ENCODE results near the gene C9orf152. TPM values are rescaled to one million over a fixed set of nuclear protein-coding genes. Genes with fewer than 3 reads are reported as not detected.

The C9orf152 gene
- total and polyA plus RNA-seq, 2 experiments from 2014 or later, result not detected

GRCh38 chr9:110244616-110245015 is 36.7 kb upstream of the C9orf152 start (continued):
- TF ChIP-seq CTCF (conservative IDR thresholded peaks at IDR 0.05; ENCODE audit: low read depth in 2 of 2), result no peak
- no peak for TF ChIP-seq NANOG (IDR thresholded peaks at IDR 0.05; ENCODE audit: borderline replicate concordance)
- TF ChIP-seq JUNB (IDR thresholded peaks at IDR 0.05; ENCODE audit: unreplicated experiment), result no peak
- no peak for TF ChIP-seq STAT1 (IDR thresholded peaks at IDR 0.05; ENCODE audit: unreplicated experiment)
- TF ChIP-seq, protein P1, sequence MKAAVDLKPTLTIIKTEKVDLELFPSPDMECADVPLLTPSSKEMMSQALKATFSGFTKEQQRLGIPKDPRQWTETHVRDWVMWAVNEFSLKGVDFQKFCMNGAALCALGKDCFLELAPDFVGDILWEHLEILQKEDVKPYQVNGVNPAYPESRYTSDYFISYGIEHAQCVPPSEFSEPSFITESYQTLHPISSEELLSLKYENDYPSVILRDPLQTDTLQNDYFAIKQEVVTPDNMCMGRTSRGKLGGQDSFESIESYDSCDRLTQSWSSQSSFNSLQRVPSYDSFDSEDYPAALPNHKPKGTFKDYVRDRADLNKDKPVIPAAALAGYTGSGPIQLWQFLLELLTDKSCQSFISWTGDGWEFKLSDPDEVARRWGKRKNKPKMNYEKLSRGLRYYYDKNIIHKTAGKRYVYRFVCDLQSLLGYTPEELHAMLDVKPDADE (IDR thresholded peaks at IDR 0.05), result no peak
- TF ChIP-seq ZNF331 (CRISPR knock-in tag; IDR thresholded peaks at IDR 0.05; ENCODE audit: low read depth), result no peak

- Mint-ChIP-seq H3K4me3 (no peak overlapping the region), H3K4me1 (peaks cover 3% of the 10 kb centered on the region; the same call in 2 of the 3 replicates), H3K36me3 (ENCODE audit: low read depth) (peaks cover 30% of the 10 kb centered on the region; the same call in 2 of the 3 replicates), H3K27me3 (ENCODE audit: insufficient read depth, low read depth, poor library complexity) (no peaks in the 10 kb centered on the region), H3K9me3 (peaks cover 1% of the 10 kb centered on the region; the same call in 1 of the 3 replicates), H3K27ac (no peak overlapping the region)
- Histone ChIP-seq H3K36me3 (ENCODE audit: insufficient read depth) (no peaks in the 10 kb centered on the region; the same call in none of the 2 replicates), H3K4me3 (no peak overlapping the region), H2AFZ (no peak overlapping the region), H3K9me2 (ENCODE audit: insufficient read depth) (peaks cover 5% of the 10 kb centered on the region; the same call in 1 of the 2 replicates), H3K4me1 (ENCODE audit: insufficient read depth) (no peaks in the 10 kb centered on the region), H3K4me2 (no peak overlapping the region), H3F3A (replicated peaks; ENCODE audit: low read depth) (no peaks in the 10 kb centered on the region), H3K79me2 (replicated peaks; ENCODE audit: insufficient read depth) (peaks cover 5% of the 10 kb centered on the region; the same call in 1 of the 2 replicates), H3K27ac (ENCODE audit: low read depth) (no peak overlapping the region), H4K20me1 (replicated peaks; ENCODE audit: insufficient read depth) (peaks cover 4% of the 10 kb centered on the region), H3K27me3 (ENCODE audit: insufficient read depth) (no peaks in the 10 kb centered on the region)
- no peak for TF ChIP-seq CTCF (conservative IDR thresholded peaks at IDR 0.05; ENCODE audit: low read depth in 2 of 2)
- 0 out of 2 replicates have a peak, but pooled peaks have one; percentile 13 for TF ChIP-seq CREB1 (CRISPR knock-in tag; IDR thresholded peaks at IDR 0.05; ENCODE audit: low read depth)
- DNase-seq (ENCODE audit: low spot score) (no peak), ATAC-seq (no peak; the same call in none of the 3 replicates)
Measured at GRCh38 chr9:110241858-110242321, 33.9 kb upstream of the C9orf152 start.
